GM12875 (cell line): Measurements from ENCODE around the gene NFASC.

ENCODE experiments used
- H3K4me3 ChIP-seq: one replicate; pipeline ENCODE4 v1.5.1; 2011; ENCODE audit warnings: low read depth, low read length, control low read depth
- TF ChIP-seq, protein P1 (sequence below): IDR thresholded peaks from 2 replicates; pipeline ENCODE4 v1.5.1; 2011; ENCODE audit warnings: low read depth, mild to moderate bottlenecking, control low read depth, inconsistent platforms, low read length, moderate library complexity, borderline replicate concordance; ENCODE audit not compliant: insufficient read depth

The NFASC gene

DNA sequence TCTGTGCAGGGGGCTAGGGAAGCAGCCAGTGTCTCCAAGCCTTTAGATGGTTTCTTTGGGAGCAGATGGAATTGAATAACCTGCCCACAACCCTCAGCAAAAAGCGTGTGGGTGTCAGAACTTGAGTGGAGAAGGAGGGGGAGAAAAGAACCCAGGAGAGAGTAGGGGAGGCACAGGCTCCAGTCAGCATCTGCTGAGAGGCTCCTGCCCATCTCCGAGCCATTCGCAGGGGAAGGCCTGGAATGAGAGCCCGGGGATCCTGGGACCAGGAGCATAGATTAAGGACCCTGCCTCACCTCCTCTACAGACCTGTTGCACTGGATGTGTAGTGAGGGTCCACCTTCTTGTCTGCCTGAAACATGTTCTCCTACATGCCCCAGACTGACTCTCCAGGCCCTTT lies 197.3 kb downstream of the NFASC start:
- TF ChIP-seq, protein P1, sequence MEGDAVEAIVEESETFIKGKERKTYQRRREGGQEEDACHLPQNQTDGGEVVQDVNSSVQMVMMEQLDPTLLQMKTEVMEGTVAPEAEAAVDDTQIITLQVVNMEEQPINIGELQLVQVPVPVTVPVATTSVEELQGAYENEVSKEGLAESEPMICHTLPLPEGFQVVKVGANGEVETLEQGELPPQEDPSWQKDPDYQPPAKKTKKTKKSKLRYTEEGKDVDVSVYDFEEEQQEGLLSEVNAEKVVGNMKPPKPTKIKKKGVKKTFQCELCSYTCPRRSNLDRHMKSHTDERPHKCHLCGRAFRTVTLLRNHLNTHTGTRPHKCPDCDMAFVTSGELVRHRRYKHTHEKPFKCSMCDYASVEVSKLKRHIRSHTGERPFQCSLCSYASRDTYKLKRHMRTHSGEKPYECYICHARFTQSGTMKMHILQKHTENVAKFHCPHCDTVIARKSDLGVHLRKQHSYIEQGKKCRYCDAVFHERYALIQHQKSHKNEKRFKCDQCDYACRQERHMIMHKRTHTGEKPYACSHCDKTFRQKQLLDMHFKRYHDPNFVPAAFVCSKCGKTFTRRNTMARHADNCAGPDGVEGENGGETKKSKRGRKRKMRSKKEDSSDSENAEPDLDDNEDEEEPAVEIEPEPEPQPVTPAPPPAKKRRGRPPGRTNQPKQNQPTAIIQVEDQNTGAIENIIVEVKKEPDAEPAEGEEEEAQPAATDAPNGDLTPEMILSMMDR: no peak
- no peak overlapping the region for H3K4me3 ChIP-seq

DNA sequence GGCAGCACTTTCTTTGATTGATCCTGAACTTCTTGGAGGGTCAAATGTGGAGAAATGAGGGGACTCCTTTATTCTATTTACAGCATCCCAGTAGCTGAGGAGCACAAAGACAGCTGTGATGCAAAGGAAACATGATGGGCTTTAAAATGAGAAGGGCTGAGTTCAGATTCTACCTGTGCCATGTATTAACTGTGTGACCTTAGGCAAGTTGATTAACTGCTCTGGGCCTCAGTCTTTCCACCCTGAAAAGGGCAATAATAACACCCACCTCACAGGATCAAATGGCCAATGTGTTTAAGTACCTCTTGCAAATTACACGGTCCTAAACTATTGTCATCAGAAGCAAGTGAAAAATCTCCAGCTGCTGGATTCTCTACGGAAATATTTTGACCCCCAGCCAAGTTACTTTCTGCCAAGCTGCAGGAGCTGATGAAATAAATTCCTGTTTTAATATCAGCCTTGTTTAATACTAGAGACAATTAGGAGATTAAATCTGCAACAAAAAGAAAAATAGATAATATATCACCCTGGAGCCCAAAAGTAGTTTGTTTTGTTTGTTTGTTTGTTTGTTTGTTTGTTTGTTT lies 197.9 kb downstream of the NFASC start:
- TF ChIP-seq, protein P1: no peak
- H3K4me3 ChIP-seq: no peak overlapping the region

DNA sequence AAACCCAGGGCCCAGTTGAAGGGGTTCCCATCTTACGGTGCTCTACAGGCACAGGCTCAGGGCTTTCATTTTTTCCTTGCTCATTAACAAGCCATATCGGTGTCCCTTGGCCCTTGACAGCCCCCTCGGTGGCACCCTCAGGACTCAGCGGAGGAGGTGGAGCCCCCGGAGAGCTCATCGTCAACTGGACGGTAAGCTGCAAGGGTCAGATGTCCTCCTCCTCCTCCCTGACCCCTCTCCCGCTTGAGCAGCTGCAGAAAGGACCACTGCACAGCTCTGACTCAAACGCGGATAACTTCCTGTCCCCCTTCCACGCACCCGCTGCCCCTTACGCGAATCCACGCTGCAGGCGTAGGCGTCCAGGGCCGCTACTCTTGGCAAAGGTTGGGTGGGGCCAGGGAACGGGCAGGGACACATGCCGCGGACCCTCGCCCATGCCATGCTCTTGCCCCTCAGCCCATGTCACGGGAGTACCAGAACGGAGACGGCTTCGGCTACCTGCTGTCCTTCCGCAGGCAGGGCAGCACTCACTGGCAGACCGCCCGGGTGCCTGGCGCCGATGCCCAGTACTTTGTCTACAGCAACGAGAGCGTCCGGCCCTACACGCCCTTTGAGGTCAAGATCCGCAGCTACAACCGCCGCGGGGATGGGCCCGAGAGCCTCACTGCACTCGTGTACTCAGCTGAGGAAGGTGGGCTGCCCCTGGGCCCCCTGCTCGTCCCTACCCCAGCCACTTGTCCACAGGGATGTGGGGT lies 198.9 kb downstream of the NFASC start:
- TF ChIP-seq, protein P1: no peak
- H3K4me3 ChIP-seq: no peak overlapping the region

DNA sequence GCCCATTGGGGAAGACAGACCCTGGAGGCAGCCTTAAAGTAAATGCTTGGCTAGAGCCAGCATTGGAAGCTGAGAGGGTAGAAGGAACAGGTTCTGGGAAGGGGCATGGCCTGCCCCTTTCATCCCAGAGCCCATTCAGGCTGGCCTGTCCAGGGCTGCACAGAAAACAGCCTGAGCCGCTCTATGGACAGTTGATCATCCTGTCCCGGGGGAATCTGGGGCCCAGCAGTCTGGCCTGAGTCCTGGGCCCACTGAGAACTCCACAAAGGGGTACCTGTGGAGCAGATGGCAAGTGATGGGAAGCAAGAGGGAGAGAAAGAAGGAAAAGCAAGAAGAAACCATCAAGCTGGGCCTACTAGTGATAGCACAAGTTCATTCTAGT lies 200.4 kb downstream of the NFASC start:
- H3K4me3 ChIP-seq: no peak overlapping the region
- TF ChIP-seq, protein P1: no peak

DNA sequence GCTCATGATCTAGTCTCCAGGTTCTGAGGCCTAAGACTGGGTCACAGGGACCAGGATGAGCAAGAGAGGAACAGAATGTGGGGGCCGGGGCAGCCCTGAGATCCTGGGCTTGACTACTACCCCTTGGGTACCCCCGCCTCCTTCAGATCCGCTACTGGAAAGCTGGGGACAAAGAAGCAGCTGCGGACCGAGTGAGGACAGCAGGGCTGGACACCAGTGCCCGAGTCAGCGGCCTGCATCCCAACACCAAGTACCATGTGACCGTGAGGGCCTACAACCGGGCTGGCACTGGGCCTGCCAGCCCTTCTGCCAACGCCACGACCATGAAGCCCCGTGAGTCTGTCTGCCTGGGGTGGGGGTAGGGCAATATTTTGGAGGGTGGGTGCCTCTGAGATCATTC lies 201.1 kb downstream of the NFASC start:
- TF ChIP-seq, protein P1: no peak
- no peak overlapping the region for H3K4me3 ChIP-seq

DNA sequence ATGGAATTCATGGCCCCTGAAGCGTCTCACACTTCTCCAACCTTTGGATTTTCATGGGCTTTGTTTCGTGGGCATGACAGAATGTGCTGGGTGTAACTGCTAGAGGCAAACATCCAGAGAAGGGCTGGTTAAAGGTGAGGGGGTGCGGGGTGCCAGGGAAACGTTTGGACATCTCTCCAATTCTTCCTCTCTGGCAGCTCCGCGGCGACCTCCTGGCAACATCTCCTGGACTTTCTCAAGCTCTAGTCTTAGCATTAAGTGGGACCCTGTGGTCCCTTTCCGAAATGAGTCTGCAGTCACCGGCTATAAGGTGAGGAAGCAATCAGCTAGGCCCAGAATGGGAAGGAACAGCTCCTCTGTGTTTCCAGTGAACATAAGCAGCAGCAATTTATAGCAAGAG lies 201.6 kb downstream of the NFASC start:
- TF ChIP-seq, protein P1: no peak

More for the DNA sequence above, 201.6 kb downstream of the NFASC start:
- no peak overlapping the region for H3K4me3 ChIP-seq
